Measurements from ENCODE around the gene NFIB. TPM values are rescaled to one million over a fixed set of nuclear protein-coding genes. Genes with fewer than 3 reads are reported as not detected.

The NFIB gene
- total RNA-seq, 1 donor from 2014 or later: 1.5 TPM

GRCh38 chr9:14301583-14302021 lies 12.3 kb downstream of the NFIB start:
- Mint-ChIP-seq H3K27ac (ENCODE audit: unreplicated experiment) (no peak overlapping the region), H3K9me3 (ENCODE audit: unreplicated experiment) (no peaks in the 10 kb centered on the region), H3K27me3 (ENCODE audit: unreplicated experiment) (no peaks in the 10 kb centered on the region), H3K4me1 (ENCODE audit: low read depth, unreplicated experiment) (no peaks in the 10 kb centered on the region), H3K4me3 (ENCODE audit: unreplicated experiment) (no peak overlapping the region), H3K36me3 (ENCODE audit: unreplicated experiment) (no peaks in the 10 kb centered on the region)
- DNase-seq: no peak
- TF ChIP-seq, protein P1, sequence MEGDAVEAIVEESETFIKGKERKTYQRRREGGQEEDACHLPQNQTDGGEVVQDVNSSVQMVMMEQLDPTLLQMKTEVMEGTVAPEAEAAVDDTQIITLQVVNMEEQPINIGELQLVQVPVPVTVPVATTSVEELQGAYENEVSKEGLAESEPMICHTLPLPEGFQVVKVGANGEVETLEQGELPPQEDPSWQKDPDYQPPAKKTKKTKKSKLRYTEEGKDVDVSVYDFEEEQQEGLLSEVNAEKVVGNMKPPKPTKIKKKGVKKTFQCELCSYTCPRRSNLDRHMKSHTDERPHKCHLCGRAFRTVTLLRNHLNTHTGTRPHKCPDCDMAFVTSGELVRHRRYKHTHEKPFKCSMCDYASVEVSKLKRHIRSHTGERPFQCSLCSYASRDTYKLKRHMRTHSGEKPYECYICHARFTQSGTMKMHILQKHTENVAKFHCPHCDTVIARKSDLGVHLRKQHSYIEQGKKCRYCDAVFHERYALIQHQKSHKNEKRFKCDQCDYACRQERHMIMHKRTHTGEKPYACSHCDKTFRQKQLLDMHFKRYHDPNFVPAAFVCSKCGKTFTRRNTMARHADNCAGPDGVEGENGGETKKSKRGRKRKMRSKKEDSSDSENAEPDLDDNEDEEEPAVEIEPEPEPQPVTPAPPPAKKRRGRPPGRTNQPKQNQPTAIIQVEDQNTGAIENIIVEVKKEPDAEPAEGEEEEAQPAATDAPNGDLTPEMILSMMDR (IDR thresholded peaks at IDR 0.05; ENCODE audit: partially characterized antibody, unreplicated experiment): no peak

- H3K36me3 Mint-ChIP-seq (ENCODE audit: unreplicated experiment): no peaks in the 10 kb centered on the region
- H3K27me3 Mint-ChIP-seq (ENCODE audit: unreplicated experiment): no peaks in the 10 kb centered on the region
- H3K4me1 Mint-ChIP-seq (ENCODE audit: low read depth, unreplicated experiment): no peaks in the 10 kb centered on the region
- TF ChIP-seq, protein P1 (IDR thresholded peaks at IDR 0.05; ENCODE audit: partially characterized antibody, unreplicated experiment): no peak
- DNase-seq: no peak
- H3K9me3 Mint-ChIP-seq (ENCODE audit: unreplicated experiment): no peaks in the 10 kb centered on the region
- H3K4me3 Mint-ChIP-seq (ENCODE audit: unreplicated experiment): no peak overlapping the region
- no peak overlapping the region for H3K27ac Mint-ChIP-seq (ENCODE audit: unreplicated experiment)
Measured at GRCh38 chr9:14301006-14301405, 12.9 kb downstream of the NFIB start.

DNA sequence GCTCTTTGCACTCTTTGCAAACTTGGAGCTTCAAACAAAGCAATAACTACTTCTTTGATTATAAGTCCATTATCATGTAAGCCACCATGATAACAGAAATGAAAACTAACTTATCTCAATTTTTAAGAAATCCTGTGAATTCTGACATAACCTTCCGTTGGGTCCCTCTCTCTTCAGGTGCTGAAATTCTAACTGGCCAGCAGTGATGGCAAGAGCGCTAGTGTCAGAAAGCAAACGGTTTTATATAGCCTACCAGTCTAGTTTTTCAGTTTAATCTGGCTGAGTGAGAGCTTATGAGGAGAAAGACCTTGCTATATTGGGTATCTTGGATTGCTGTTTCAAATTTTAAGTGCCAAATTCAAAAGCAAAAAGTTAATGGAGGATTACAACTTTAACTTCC lies 13.4 kb downstream of the NFIB start:
- H3K4me1 Mint-ChIP-seq (ENCODE audit: low read depth, unreplicated experiment): no peaks in the 10 kb centered on the region
- TF ChIP-seq, protein P1 (IDR thresholded peaks at IDR 0.05; ENCODE audit: partially characterized antibody, unreplicated experiment): no peak

GRCh38 chr9:14300040-14300439 lies 13.9 kb downstream of the NFIB start:
- TF ChIP-seq, protein P1 (IDR thresholded peaks at IDR 0.05; ENCODE audit: partially characterized antibody, unreplicated experiment): no peak
- H3K27me3 Mint-ChIP-seq (ENCODE audit: unreplicated experiment): no peaks in the 10 kb centered on the region
- H3K27ac Mint-ChIP-seq (ENCODE audit: unreplicated experiment): no peak overlapping the region
- no peaks in the 10 kb centered on the region for H3K36me3 Mint-ChIP-seq (ENCODE audit: unreplicated experiment)
- H3K9me3 Mint-ChIP-seq (ENCODE audit: unreplicated experiment): no peaks in the 10 kb centered on the region
- H3K4me1 Mint-ChIP-seq (ENCODE audit: low read depth, unreplicated experiment): no peaks in the 10 kb centered on the region
- DNase-seq: no peak
- no peak overlapping the region for H3K4me3 Mint-ChIP-seq (ENCODE audit: unreplicated experiment)

More for the DNA sequence above, 13.4 kb downstream of the NFIB start:
- H3K4me3 Mint-ChIP-seq (ENCODE audit: unreplicated experiment): no peak overlapping the region
- no peaks in the 10 kb centered on the region for H3K36me3 Mint-ChIP-seq (ENCODE audit: unreplicated experiment)
- no peak overlapping the region for H3K27ac Mint-ChIP-seq (ENCODE audit: unreplicated experiment)
- no peaks in the 10 kb centered on the region for H3K9me3 Mint-ChIP-seq (ENCODE audit: unreplicated experiment)
- no peak for DNase-seq
- no peaks in the 10 kb centered on the region for H3K27me3 Mint-ChIP-seq (ENCODE audit: unreplicated experiment)

DNA sequence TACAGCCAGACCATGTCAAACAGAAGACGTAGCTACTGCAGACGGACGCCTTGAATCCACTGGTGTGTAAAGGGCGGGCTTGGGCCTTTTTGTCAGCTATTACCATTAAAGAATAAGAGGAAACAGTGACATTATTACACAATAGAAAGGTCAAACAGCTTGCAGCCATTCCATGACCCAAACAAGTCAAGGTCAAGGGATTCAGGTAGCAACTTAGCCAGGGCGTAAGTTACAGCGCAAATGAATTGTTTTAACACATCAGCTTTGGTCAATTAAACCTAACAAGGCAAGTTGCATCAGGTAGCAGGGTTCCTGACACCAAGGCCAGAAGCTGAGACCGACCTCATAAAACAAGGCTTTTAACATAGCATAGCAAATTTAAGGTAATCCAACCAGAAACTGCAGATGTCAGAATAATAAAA lies 15.3 kb downstream of the NFIB start:
- no peak overlapping the region for H3K27ac Mint-ChIP-seq (ENCODE audit: unreplicated experiment)
- H3K9me3 Mint-ChIP-seq (ENCODE audit: unreplicated experiment): no peaks in the 10 kb centered on the region
- no peak overlapping the region for H3K4me3 Mint-ChIP-seq (ENCODE audit: unreplicated experiment)
- no peaks in the 10 kb centered on the region for H3K4me1 Mint-ChIP-seq (ENCODE audit: low read depth, unreplicated experiment)
- TF ChIP-seq, protein P1 (IDR thresholded peaks at IDR 0.05; ENCODE audit: partially characterized antibody, unreplicated experiment): no peak
- no peak for DNase-seq
- no peaks in the 10 kb centered on the region for H3K27me3 Mint-ChIP-seq (ENCODE audit: unreplicated experiment)
- no peaks in the 10 kb centered on the region for H3K36me3 Mint-ChIP-seq (ENCODE audit: unreplicated experiment)

All from glutamatergic neuron (in vitro differentiated cells).